Gastrocnemius medialis (tissue), 4 donors: ENCODE results near the gene ZNF91. TPM values are rescaled to one million over a fixed set of nuclear protein-coding genes. Genes with fewer than 3 reads are reported as not detected.
"Not testable (repeated sequence)": the region's sequence is repeated elsewhere in the genome, so short reads cannot be mapped to it uniquely, and the experiment has no call there.

ENCODE experiments used
- ATAC-seq, 2 donors: fragments of 150-250 bp; one replicate each; pipeline ENCODE4 v1.9.1; 2016
- DNase-seq, 2 donors: peaks; one replicate each; pipeline ENCODE4 v3.0.0-alpha.2; 2019
- H3K27ac ChIP-seq, 4 donors: fragments of 200-600 bp; sonication (generic); 1 replicate in 1 of 4; 2 replicates in 3 of 4; pipeline ENCODE4 v1.5.1; 2016 to 2018; ENCODE audit warnings: mild to moderate bottlenecking in 2 of 4, moderate library complexity in 1 of 4
- H3K27me3 ChIP-seq, 3 donors: fragments of 200-600 bp; sonication (generic) in 2 of 3; 1 replicate in 1 of 3; 2 replicates in 2 of 3; pipeline versions ENCODE4 v1.5.1 to v1.6.0; 2016 to 2019; ENCODE audit warnings: mild to moderate bottlenecking in 1 of 3, moderate library complexity in 1 of 3
- H3K36me3 ChIP-seq, 2 donors: fragments of 200-600 bp; sonication (generic) in 1 of 2; one replicate each; pipeline ENCODE4 v1.5.1; 2017 to 2018
- H3K4me1 ChIP-seq, 2 donors: fragments of 200-600 bp; sonication (generic) in 1 of 2; one replicate each; pipeline ENCODE4 v1.5.1; 2016 to 2017; ENCODE audit warnings: mild to moderate bottlenecking in 2 of 2
- H3K4me3 ChIP-seq, 4 donors: fragments of 200-600 bp; sonication (generic) in 3 of 4; 1 replicate in 1 of 4; 2 replicates in 3 of 4; pipeline ENCODE4 v1.5.1; 2016 to 2019; ENCODE audit warnings: mild to moderate bottlenecking in 2 of 4
- H3K9me3 ChIP-seq, 3 donors: fragments of 200-600 bp; sonication (generic) in 2 of 3; 1 replicate in 1 of 3; 2 replicates in 2 of 3; pipeline ENCODE4 v1.5.1; 2016 to 2019
- CTCF ChIP-seq, 5 experiments: fragments of 450-650 bp in 3 of 5; fragments of 200-600 bp in 2 of 5; sonication (generic) in 2 of 5; IDR thresholded peaks in 4 of 5; conservative IDR thresholded peaks in 1 of 5; 1 replicate in 4 of 5; 2 replicates in 1 of 5; pipeline ENCODE4 v1.5.1; 2016 to 2019; ENCODE audit warnings: antibody characterized with exemption in 5 of 5, mild to moderate bottlenecking in 3 of 5, moderate library complexity in 3 of 5
- POLR2A ChIP-seq, 2 donors: fragments of 450-650 bp; IDR thresholded peaks; one replicate each; pipeline ENCODE4 v1.6.1; 2017; ENCODE audit warnings: antibody characterized with exemption in 2 of 2, mild to moderate bottlenecking in 2 of 2, moderate library complexity in 2 of 2
- in situ Hi-C, 4 donors: fragments of 200-750 bp; cut with MboI; loops; one replicate each; pipeline versions ENCODE4 v1.15.0 to v1.8.0; 2017; ENCODE audit warnings: low sequenced_read_pairs in 4 of 4
- intact Hi-C: fragments of 100-400 bp; cut with DNase I; formaldehyde crosslinking; loops from one replicate; pipeline ENCODE4 v1.15.1; 2023; ENCODE audit warnings: low total_unique reads
- total RNA-seq, 4 donors: library from RNA; depleted of rRNA; stranded (reverse); fragments of >200 nt; gene quantifications; one replicate each; pipeline versions ENCODE4 v1.1.0 to v1.2.3, GENCODE V29; 2016

The ZNF91 gene
- total RNA-seq, 4 donors from 2014 or later: 44.3 to 71.1 (median 59.0) TPM

- H3K4me1 ChIP-seq: no peaks in the 10 kb centered on the region
- no peak overlapping the region for H3K4me3 ChIP-seq
- no peak for TF ChIP-seq CTCF (IDR thresholded peaks at IDR 0.05 in 4 of 5, conservative IDR thresholded peaks at IDR 0.05 in 1 of 5)
- no peak for TF ChIP-seq POLR2A (IDR thresholded peaks at IDR 0.05)
- no peaks in the 10 kb centered on the region for H3K27me3 ChIP-seq
- ATAC-seq: no peak
- no peak overlapping the region for H3K27ac ChIP-seq
- H3K9me3 ChIP-seq: no peaks in the 10 kb centered on the region
- H3K36me3 ChIP-seq: no peaks in the 10 kb centered on the region
- intact Hi-C loops (no loop called here), in situ Hi-C loops (no loop called here)
- no peak for DNase-seq
Observed at GRCh38 chr19:23294141-23294540, 101.1 kb downstream of the ZNF91 start.

- ATAC-seq, H3K4me3 ChIP-seq, DNase-seq, in situ Hi-C loops, H3K4me1 ChIP-seq, intact Hi-C loops, H3K36me3 ChIP-seq, H3K27ac ChIP-seq, H3K27me3 ChIP-seq, H3K9me3 ChIP-seq: not testable (repeated sequence)
Observed at GRCh38 chr19:23289966-23290365, 105.3 kb downstream of the ZNF91 start.

Other genes with a start within 250 kb of the ZNF91 start
- under 1 TPM in 3 of 4 donors, not detected in 1; 0.20 to 0.62 (median 0.46) TPM for gene ZNF724, start 145.1 kb downstream of the ZNF91 start, total RNA-seq